ENCODE data around the gene UGT1A7.
"Not testable (repeated sequence)": the region's sequence is repeated elsewhere in the genome, so short reads cannot be mapped to it uniquely, and the experiment has no call there.

The UGT1A7 gene

DNA sequence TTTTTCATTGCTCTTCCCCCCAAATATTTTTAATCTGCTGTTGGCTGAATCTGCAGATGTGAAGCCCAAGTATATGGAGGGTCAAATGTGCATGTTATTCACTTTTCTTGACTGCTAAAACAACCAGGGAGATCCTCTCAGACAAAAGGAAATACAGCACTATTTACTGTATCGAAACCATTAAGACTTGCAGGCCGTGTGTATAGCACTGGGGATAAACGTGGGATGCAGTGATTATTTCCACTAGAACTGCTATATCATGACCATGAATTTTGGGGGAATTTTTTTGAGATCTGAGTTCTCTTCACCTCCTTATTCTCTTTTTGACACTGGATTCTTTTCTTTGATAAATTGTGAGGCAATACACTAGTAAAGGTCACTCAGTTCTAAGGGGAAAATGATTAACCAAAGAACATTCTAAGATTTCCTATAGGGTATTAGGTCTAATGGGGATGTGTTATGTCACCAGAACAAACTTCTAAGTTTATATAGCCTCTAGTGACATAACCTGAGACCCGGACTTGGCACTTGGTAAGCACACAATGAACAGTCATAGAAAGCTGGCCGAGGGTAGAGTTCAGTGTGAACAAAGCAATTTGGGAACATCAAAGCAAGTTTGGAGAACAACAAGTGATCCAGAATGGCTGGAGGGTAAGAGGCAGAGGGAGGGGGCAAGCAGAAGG lies 63.5 kb downstream of the UGT1A7 start:
- Histone ChIP-seq H3K27ac (ENCODE audit: low read length) (no peak overlapping the region), H3K4me1 (ENCODE audit: low read length) (no peaks in the 10 kb centered on the region), H3K36me3 (replicated peaks; ENCODE audit: low read depth, low read length) (no peaks in the 10 kb centered on the region), H3K79me2 (ENCODE audit: low read length) (no peaks in the 10 kb centered on the region), H3K9ac (ENCODE audit: low read length) (no peak overlapping the region), H3K27me3 (ENCODE audit: low read depth, low read length) (no peaks in the 10 kb centered on the region), H3K9me3 (ENCODE audit: insufficient read depth, low read length) (no peaks in the 10 kb centered on the region), H4K20me1 (ENCODE audit: insufficient read depth, low read length) (no peaks in the 10 kb centered on the region), H3K4me2 (ENCODE audit: low read length) (no peak overlapping the region), H2AFZ (ENCODE audit: low read depth, low read length) (no peak overlapping the region), H3K4me3 (ENCODE audit: low read length) (no peak overlapping the region)
- TF ChIP-seq EZH2phosphoT487 (IDR thresholded peaks at IDR 0.05; ENCODE audit: low read depth): no peak
- TF ChIP-seq, protein P1, sequence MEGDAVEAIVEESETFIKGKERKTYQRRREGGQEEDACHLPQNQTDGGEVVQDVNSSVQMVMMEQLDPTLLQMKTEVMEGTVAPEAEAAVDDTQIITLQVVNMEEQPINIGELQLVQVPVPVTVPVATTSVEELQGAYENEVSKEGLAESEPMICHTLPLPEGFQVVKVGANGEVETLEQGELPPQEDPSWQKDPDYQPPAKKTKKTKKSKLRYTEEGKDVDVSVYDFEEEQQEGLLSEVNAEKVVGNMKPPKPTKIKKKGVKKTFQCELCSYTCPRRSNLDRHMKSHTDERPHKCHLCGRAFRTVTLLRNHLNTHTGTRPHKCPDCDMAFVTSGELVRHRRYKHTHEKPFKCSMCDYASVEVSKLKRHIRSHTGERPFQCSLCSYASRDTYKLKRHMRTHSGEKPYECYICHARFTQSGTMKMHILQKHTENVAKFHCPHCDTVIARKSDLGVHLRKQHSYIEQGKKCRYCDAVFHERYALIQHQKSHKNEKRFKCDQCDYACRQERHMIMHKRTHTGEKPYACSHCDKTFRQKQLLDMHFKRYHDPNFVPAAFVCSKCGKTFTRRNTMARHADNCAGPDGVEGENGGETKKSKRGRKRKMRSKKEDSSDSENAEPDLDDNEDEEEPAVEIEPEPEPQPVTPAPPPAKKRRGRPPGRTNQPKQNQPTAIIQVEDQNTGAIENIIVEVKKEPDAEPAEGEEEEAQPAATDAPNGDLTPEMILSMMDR (IDR thresholded peaks at IDR 0.05; ENCODE audit: low read depth, low read length): no peak

DNA sequence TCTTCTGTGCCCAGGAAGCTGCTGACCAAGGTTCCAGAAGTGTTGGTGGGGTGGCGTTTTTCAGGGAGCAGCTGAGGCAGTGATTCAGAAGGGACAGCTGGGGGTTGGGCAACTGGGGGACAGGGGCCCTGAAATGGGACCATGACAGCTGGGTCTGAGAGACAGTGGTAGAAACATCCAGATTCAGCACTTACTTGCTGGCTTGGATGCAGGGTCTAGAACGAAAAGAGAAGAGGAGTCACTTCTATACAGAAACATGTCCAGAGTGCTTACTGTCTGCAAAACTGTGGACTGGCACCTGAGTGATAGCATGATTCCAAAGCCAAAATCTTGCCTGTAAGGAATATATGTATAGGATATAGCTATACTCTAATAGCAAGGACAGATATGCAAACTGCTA lies 64.1 kb downstream of the UGT1A7 start:
- not testable (repeated sequence) for H3K27me3 ChIP-seq (ENCODE audit: low read depth, low read length); H3K9me3 ChIP-seq (ENCODE audit: insufficient read depth, low read length); H3K27ac ChIP-seq (ENCODE audit: low read length); H3K4me2 ChIP-seq (ENCODE audit: low read length); H3K79me2 ChIP-seq (ENCODE audit: low read length); H3K4me1 ChIP-seq (ENCODE audit: low read length); H4K20me1 ChIP-seq (ENCODE audit: insufficient read depth, low read length); H3K36me3 ChIP-seq (replicated peaks; ENCODE audit: low read depth, low read length); H3K9ac ChIP-seq (ENCODE audit: low read length); H3K4me3 ChIP-seq (ENCODE audit: low read length); H2AFZ ChIP-seq (ENCODE audit: low read depth, low read length)

DNA sequence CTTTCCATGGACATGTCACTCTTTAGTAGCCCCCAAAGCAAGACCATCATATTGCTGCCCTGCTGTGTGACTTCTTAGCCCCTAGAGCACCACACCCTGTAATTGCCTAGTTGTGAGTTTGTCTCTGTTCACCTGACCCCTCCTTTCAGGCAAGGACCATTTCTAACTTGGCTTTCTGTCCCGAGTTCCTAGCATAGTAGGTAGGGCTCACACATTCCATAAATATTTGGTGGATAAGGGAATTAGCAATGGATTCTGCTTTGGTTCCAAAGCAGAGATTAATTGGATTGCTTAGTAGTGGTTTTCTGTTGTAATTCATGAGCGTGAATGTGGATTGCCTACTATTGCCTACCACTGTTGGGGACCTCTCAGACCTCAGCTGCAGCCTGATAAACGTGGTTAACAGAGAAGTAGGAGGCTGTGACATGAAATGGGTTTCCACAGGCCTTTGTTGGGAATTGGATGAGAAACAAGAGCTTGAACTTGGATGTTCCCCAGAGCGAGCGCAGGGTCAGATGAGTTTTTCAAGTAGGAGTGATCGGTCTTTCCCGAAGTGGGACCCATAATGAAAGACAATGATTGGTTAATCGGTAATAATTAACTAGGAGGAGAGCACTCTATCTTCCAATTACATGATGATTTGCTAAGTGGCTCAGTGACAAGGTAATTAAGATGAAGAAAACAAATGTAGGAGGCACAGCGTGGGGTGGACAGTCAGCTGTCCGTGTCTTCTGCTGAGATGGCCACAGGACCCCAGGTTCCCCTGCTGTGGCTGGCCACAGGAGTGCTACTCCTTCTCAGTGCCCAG lies 65.0 kb downstream of the UGT1A7 start:
- H4K20me1 ChIP-seq (ENCODE audit: insufficient read depth, low read length): no peaks in the 10 kb centered on the region
- H2AFZ ChIP-seq (ENCODE audit: low read depth, low read length): no peak overlapping the region
- H3K27me3 ChIP-seq (ENCODE audit: low read depth, low read length): no peaks in the 10 kb centered on the region
- no peaks in the 10 kb centered on the region for H3K4me1 ChIP-seq (ENCODE audit: low read length)
- H3K79me2 ChIP-seq (ENCODE audit: low read length): no peaks in the 10 kb centered on the region
- H3K36me3 ChIP-seq (replicated peaks; ENCODE audit: low read depth, low read length): no peaks in the 10 kb centered on the region
- no peak overlapping the region for H3K4me3 ChIP-seq (ENCODE audit: low read length)
- H3K4me2 ChIP-seq (ENCODE audit: low read length): no peak overlapping the region
- TF ChIP-seq EZH2phosphoT487 (IDR thresholded peaks at IDR 0.05; ENCODE audit: low read depth): no peak
- TF ChIP-seq, protein P1 (IDR thresholded peaks at IDR 0.05; ENCODE audit: low read depth, low read length): no peak
- no peaks in the 10 kb centered on the region for H3K9me3 ChIP-seq (ENCODE audit: insufficient read depth, low read length)
- H3K9ac ChIP-seq (ENCODE audit: low read length): no peak overlapping the region
- no peak overlapping the region for H3K27ac ChIP-seq (ENCODE audit: low read length)

DNA sequence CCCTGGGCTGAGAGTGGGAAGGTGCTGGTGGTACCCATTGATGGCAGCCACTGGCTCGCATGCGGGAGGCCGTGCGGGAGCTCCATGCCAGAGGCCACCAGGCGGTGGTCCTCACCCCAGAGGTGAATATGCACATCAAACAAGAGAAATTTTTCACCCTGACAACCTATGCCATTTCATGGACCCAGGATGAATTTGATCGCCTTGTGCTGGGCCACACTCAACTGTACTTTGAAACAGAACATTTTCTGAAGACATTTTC lies 65.5 kb downstream of the UGT1A7 start:
- Histone ChIP-seq H3K27me3 (ENCODE audit: low read depth, low read length) (no peaks in the 10 kb centered on the region), H3K79me2 (ENCODE audit: low read length) (no peaks in the 10 kb centered on the region), H3K4me3 (ENCODE audit: low read length) (no peak overlapping the region), H3K4me1 (ENCODE audit: low read length) (no peaks in the 10 kb centered on the region), H3K9me3 (ENCODE audit: insufficient read depth, low read length) (no peaks in the 10 kb centered on the region), H4K20me1 (ENCODE audit: insufficient read depth, low read length) (no peaks in the 10 kb centered on the region), H2AFZ (ENCODE audit: low read depth, low read length) (no peak overlapping the region), H3K36me3 (replicated peaks; ENCODE audit: low read depth, low read length) (no peaks in the 10 kb centered on the region), H3K27ac (ENCODE audit: low read length) (no peak overlapping the region), H3K4me2 (ENCODE audit: low read length) (no peak overlapping the region), H3K9ac (ENCODE audit: low read length) (no peak overlapping the region)
- TF ChIP-seq, protein P1 (IDR thresholded peaks at IDR 0.05; ENCODE audit: low read depth, low read length): no peak
- no peak for TF ChIP-seq EZH2phosphoT487 (IDR thresholded peaks at IDR 0.05; ENCODE audit: low read depth)

DNA sequence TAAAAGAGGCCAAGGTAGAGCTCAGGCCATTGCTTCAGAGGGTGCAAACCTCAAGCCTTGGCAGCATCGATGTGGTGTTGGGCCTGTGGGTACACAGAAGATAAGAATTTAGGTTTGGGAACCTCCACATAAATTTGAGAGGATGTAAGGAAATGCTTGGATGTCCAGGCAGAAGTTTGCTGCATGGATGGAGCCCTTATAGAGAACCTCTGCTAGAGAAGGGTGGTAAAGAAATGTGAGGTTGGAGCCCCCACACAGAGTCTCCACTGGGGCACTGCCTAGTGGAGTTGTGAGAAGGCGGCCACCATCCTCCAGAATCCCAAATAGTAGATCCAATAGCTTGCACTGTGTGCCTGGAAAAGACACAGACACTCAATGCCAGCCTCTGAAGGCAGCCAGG lies 69.0 kb downstream of the UGT1A7 start:
- not testable (repeated sequence) for H3K27me3 ChIP-seq (ENCODE audit: low read depth, low read length); H4K20me1 ChIP-seq (ENCODE audit: insufficient read depth, low read length); H3K9me3 ChIP-seq (ENCODE audit: insufficient read depth, low read length); H3K36me3 ChIP-seq (replicated peaks; ENCODE audit: low read depth, low read length); H3K4me2 ChIP-seq (ENCODE audit: low read length); H3K79me2 ChIP-seq (ENCODE audit: low read length); H3K27ac ChIP-seq (ENCODE audit: low read length); H3K4me1 ChIP-seq (ENCODE audit: low read length); H3K4me3 ChIP-seq (ENCODE audit: low read length); H2AFZ ChIP-seq (ENCODE audit: low read depth, low read length); H3K9ac ChIP-seq (ENCODE audit: low read length)

DNA sequence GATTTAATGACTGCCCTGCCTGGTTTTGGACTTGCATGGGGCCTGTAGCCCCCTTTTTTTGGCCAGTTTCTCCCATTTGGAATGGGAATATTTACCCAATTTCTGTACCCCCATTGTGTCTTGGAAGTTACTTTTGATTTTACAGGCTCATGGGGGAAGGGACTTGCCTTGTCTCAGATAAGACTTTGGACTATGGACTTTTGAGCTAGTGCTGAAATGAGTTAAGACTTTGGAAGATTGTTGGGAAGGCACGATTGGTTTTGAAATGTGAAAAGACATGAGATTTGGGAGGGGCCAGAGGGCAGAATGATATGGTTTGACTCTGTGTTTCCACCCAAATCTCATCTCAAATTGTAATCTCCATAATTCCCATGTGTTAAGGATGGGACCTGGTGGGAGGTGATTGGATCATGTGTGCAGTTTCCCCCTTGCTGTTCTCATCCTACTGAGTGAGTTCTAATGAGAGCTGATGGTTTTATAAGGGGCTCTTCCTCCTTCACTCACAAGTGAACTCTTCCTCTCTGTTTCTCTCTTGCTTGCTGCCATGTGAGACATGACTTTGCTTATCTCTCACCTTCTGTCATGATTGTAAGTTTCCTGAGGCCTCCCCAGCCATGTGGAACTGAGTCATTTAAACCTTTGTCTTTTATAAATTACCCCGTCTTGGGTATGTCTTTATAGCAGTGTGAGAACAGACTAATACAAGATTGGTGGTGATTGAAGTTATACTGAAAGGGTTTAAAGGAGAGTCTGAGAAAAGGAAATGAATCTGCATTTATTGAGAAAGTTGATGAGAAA lies 69.7 kb downstream of the UGT1A7 start:
- not testable (repeated sequence) for H3K9ac ChIP-seq (ENCODE audit: low read length); H3K4me3 ChIP-seq (ENCODE audit: low read length); H3K9me3 ChIP-seq (ENCODE audit: insufficient read depth, low read length); H3K79me2 ChIP-seq (ENCODE audit: low read length); H3K27ac ChIP-seq (ENCODE audit: low read length); H3K4me1 ChIP-seq (ENCODE audit: low read length); H3K27me3 ChIP-seq (ENCODE audit: low read depth, low read length); H3K4me2 ChIP-seq (ENCODE audit: low read length); H2AFZ ChIP-seq (ENCODE audit: low read depth, low read length); H4K20me1 ChIP-seq (ENCODE audit: insufficient read depth, low read length); H3K36me3 ChIP-seq (replicated peaks; ENCODE audit: low read depth, low read length)
